Osteoblast (primary cell): ENCODE measurements around the gene RASA3. TPM values are rescaled to one million over a fixed set of nuclear protein-coding genes. Genes with fewer than 3 reads are reported as not detected.
"Not testable (repeated sequence)": the region's sequence is repeated elsewhere in the genome, so short reads cannot be mapped to it uniquely, and the experiment has no call there.

Source experiments
- DNase-seq: peaks from one replicate; pipeline ENCODE4 v3.0.0; 2011; ENCODE audit warnings: low spot score, mixed read lengths; ENCODE audit not compliant: insufficient read length; ENCODE audit errors: missing footprints
- H2AFZ ChIP-seq: 2 replicates; pipeline ENCODE4 v1.6.0; 2011; ENCODE audit warnings: mild to moderate bottlenecking, low read length
- H3K27ac ChIP-seq: 2 replicates; pipeline ENCODE4 v1.5.1; 2011; ENCODE audit warnings: mild to moderate bottlenecking, low read depth, low read length, moderate library complexity
- H3K27me3 ChIP-seq: 2 replicates; pipeline ENCODE4 v1.6.0; 2012; ENCODE audit warnings: mild to moderate bottlenecking, control low read depth, inconsistent platforms, low read length, moderate library complexity; ENCODE audit not compliant: insufficient read depth
- H3K36me3 ChIP-seq: 2 replicates; pipeline ENCODE4 v1.5.1; 2011; ENCODE audit warnings: mild to moderate bottlenecking, low read length, control low read depth, moderate library complexity; ENCODE audit not compliant: insufficient read depth
- H3K4me1 ChIP-seq: 2 replicates; pipeline ENCODE4 v1.5.1; 2011; ENCODE audit warnings: mild to moderate bottlenecking, low read length, control low read depth, moderate library complexity; ENCODE audit not compliant: insufficient read depth
- H3K4me2 ChIP-seq: 2 replicates; pipeline ENCODE4 v1.6.0; 2011; ENCODE audit warnings: mild to moderate bottlenecking, low read length; ENCODE audit not compliant: insufficient read depth
- H3K4me3 ChIP-seq: fragments of 200-600 bp; sonication (generic); 3 replicates; pipeline ENCODE4 v1.5.1; 2012; ENCODE audit warnings: mild to moderate bottlenecking, low read length, inconsistent platforms; ENCODE audit not compliant: insufficient read depth
- H3K79me2 ChIP-seq: 2 replicates; pipeline ENCODE4 v1.6.0; 2012; ENCODE audit warnings: mild to moderate bottlenecking, low read length, control low read depth, inconsistent platforms; ENCODE audit not compliant: insufficient read depth
- H3K9me3 ChIP-seq: 2 replicates; pipeline ENCODE4 v1.5.1; 2011; ENCODE audit warnings: low read depth, low read length, control low read depth
- H4K20me1 ChIP-seq: 2 replicates; pipeline ENCODE4 v1.6.0; 2012; ENCODE audit warnings: mild to moderate bottlenecking, low read length, control low read depth; ENCODE audit not compliant: insufficient read depth
- total RNA-seq: library from RNA; depleted of rRNA; stranded (reverse); fragments of >200 nt; gene quantifications from 2 replicates; pipeline ENCODE4 v1.2.3, GENCODE V29; 2012
- TF ChIP-seq, protein P1 (sequence below): IDR thresholded peaks from 2 replicates; pipeline ENCODE4 v1.5.1; 2011; ENCODE audit warnings: mild to moderate bottlenecking, low read depth, low read length, moderate library complexity; ENCODE audit errors: extremely low read depth

RASA3 gene
- total RNA-seq, 1 donor = 41.3 TPM

DNA sequence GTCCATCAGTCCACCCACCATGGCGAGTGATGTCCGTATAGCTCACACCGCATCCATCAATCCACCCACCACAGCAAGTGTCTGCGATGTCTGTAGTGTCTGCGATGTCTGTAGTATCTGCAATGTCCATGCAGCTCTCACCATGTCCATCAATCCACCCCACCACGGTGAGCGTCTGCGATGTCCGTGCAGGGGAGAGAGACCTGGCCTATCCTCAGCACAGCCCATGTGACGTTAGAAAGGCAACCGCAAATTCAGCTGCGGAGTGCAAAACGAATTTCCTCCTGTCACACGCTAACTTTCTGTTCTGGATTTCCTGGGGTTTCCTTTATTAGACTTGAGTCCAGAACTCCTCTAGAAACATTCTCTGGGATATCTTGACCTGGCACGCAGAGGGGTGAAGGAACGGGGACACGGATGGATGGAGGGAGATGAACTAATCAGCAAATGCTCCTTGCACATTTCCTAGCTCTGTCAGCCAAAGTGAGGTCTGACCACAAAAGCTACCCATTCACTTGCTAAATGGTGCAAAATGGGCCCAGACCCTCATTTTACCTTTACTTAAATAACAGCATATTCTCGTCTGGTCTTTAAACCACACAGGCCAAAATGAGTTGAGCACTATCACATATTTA, 18.3 kb downstream of the RASA3 start:
- H2AFZ ChIP-seq = no peak overlapping the region
- H3K4me2 ChIP-seq = no peak overlapping the region
- no peaks in the 10 kb centered on the region for H3K27me3 ChIP-seq
- H4K20me1 ChIP-seq = peaks cover 16% of the 10 kb centered on the region
- H3K27ac ChIP-seq = peak overlapping the region; percentile 49
- H3K4me1 ChIP-seq = peaks cover 34% of the 10 kb centered on the region
- H3K79me2 ChIP-seq = peaks cover 82% of the 10 kb centered on the region
- no peak overlapping the region for H3K4me3 ChIP-seq
- TF ChIP-seq, protein P1, sequence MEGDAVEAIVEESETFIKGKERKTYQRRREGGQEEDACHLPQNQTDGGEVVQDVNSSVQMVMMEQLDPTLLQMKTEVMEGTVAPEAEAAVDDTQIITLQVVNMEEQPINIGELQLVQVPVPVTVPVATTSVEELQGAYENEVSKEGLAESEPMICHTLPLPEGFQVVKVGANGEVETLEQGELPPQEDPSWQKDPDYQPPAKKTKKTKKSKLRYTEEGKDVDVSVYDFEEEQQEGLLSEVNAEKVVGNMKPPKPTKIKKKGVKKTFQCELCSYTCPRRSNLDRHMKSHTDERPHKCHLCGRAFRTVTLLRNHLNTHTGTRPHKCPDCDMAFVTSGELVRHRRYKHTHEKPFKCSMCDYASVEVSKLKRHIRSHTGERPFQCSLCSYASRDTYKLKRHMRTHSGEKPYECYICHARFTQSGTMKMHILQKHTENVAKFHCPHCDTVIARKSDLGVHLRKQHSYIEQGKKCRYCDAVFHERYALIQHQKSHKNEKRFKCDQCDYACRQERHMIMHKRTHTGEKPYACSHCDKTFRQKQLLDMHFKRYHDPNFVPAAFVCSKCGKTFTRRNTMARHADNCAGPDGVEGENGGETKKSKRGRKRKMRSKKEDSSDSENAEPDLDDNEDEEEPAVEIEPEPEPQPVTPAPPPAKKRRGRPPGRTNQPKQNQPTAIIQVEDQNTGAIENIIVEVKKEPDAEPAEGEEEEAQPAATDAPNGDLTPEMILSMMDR = no peak
- no peak for DNase-seq
- H3K36me3 ChIP-seq = peaks cover 9% of the 10 kb centered on the region
- no peaks in the 10 kb centered on the region for H3K9me3 ChIP-seq

DNA sequence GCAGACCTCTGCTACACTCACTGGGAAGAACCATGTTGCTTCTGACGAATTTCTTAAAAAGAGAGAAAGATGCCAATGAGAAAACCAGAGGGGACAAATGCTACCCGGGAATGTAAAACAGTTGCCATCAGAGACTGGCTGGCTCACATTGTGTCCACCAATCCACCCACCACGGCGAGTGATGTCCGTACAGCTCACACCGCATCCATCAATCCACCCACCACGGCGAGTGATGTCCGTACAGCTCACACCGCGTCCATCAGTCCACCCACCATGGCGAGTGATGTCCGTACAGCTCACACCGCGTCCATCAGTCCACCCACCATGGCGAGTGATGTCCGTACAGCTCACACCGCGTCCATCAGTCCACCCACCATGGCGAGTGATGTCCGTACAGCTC, 19.0 kb downstream of the RASA3 start:
- not testable (repeated sequence) for H3K36me3 ChIP-seq, H3K4me3 ChIP-seq, DNase-seq, H2AFZ ChIP-seq, H3K9me3 ChIP-seq, H3K27me3 ChIP-seq, H3K4me2 ChIP-seq, H3K27ac ChIP-seq
- Histone ChIP-seq H3K4me1 (peaks cover 29% of the 10 kb centered on the region), H4K20me1 (peaks cover 22% of the 10 kb centered on the region), H3K79me2 (peaks cover 89% of the 10 kb centered on the region)

DNA sequence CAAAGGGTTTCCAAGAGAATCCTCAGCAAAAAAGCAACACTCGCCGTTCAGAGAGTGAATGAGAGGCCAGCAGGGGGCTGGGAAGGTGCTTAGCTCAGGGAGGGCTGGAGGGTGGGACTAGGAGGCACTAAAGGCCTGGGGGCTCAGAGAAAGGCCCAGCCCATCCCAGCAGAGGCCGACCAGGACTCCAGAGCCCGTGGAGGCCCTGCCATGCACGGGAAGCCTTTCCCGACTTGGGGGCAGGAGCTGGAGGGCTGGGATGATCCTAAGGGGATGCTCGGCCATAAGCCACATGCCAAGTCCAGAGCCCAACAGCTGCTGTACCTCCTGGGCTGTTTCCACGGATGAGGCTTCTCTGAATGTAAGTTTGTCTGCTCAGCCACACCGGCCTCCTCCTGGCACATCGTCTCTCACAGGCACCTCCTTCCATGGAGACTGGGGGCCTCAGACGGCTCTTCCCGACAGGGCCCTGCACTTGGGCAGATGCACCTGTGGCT, 19.5 kb downstream of the RASA3 start:
- H3K36me3 ChIP-seq = peaks cover 9% of the 10 kb centered on the region
- H3K4me2 ChIP-seq = no peak overlapping the region
- peak; percentile 29 for DNase-seq
- no peak overlapping the region for H3K4me3 ChIP-seq
- no peaks in the 10 kb centered on the region for H3K27me3 ChIP-seq
- no peak overlapping the region for H2AFZ ChIP-seq
- peaks cover 93% of the 10 kb centered on the region for H3K79me2 ChIP-seq
- TF ChIP-seq, protein P1 = no peak
- H3K9me3 ChIP-seq = no peaks in the 10 kb centered on the region
- no peak overlapping the region for H3K27ac ChIP-seq
- H4K20me1 ChIP-seq = peaks cover 27% of the 10 kb centered on the region
- peaks cover 28% of the 10 kb centered on the region for H3K4me1 ChIP-seq

DNA sequence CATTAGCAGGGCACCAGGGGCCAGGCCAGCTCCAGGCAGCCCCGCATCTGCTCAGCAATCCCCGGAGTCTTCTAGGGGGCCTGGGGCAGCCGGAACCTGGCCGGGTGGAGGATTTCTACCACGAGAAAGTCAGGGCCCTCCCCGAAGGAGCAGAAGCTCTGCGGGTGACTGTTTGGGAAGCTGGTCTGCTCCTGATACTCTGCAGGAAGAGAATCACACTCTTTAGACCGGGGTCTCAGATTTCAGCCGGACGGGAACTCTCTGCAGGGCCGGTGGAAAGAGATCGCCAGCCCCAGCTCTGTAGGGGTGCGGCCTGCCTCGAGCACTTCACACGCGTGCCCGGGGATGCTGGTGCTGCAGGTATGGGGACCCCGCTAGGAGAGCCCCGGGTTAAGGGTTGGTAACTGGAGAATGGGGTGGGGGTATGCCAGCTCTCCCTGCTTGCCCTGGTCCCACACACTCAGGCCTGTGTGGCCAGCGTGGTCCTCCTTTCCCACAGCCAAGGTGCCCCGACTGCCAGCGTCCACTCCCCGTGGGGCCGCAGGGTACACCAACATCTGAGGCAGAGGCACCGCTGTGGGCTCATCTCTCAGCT, 20.1 kb downstream of the RASA3 start:
- TF ChIP-seq, protein P1 = no peak
- Histone ChIP-seq H3K4me1 (peaks cover 28% of the 10 kb centered on the region), H3K9me3 (no peaks in the 10 kb centered on the region), H3K79me2 (peaks cover 93% of the 10 kb centered on the region), H2AFZ (no peak overlapping the region), H4K20me1 (peaks cover 28% of the 10 kb centered on the region), H3K4me3 (no peak overlapping the region), H3K27me3 (no peaks in the 10 kb centered on the region), H3K27ac (peak overlapping the region; percentile 37), H3K4me2 (no peak overlapping the region), H3K36me3 (peaks cover 9% of the 10 kb centered on the region)
- peak; percentile 9 for DNase-seq
